Neuronal stem cell (in vitro differentiated cells): ENCODE results near the gene MBLAC2.

Source experiments
- DNase-seq: peaks from one replicate; pipeline ENCODE4 v3.0.0-alpha.2; 2013; ENCODE audit warnings: low spot score
- H2AFZ ChIP-seq: one replicate; pipeline ENCODE4 v1.6.1; 2013; ENCODE audit warnings: mild to moderate bottlenecking, low read length, inconsistent platforms
- H2AK5ac ChIP-seq: 2 replicates; pipeline ENCODE4 v1.6.1; 2013; ENCODE audit warnings: low read depth, mild to moderate bottlenecking, inconsistent platforms, low read length, moderate library complexity, mixed read lengths
- H2BK120ac ChIP-seq: 2 replicates; pipeline ENCODE4 v1.6.1; 2013; ENCODE audit warnings: low read depth, mild to moderate bottlenecking, inconsistent platforms, low read length, moderate library complexity, mixed read lengths
- H2BK12ac ChIP-seq: one replicate; pipeline ENCODE4 v1.6.1; 2013; ENCODE audit warnings: low read length, inconsistent platforms
- H2BK15ac ChIP-seq: 2 replicates; pipeline ENCODE4 v1.6.1; 2013; ENCODE audit warnings: mild to moderate bottlenecking, low read length, inconsistent platforms, mixed read lengths
- H2BK5ac ChIP-seq: one replicate; pipeline ENCODE4 v1.6.1; 2013; ENCODE audit warnings: inconsistent platforms, mild to moderate bottlenecking, low read length, moderate library complexity
- H3K14ac ChIP-seq: one replicate; pipeline ENCODE4 v1.6.1; 2013; ENCODE audit warnings: low read length, inconsistent platforms
- H3K18ac ChIP-seq: 2 replicates; pipeline ENCODE4 v1.6.1; 2013; ENCODE audit warnings: low read length, inconsistent platforms
- H3K23ac ChIP-seq: 2 replicates; pipeline ENCODE4 v1.6.1; 2013; ENCODE audit warnings: low read depth, mild to moderate bottlenecking, mixed read lengths, low read length, inconsistent platforms; ENCODE audit not compliant: poor library complexity
- H3K27ac ChIP-seq: replicated peaks from 3 replicates; pipeline ENCODE4 v1.5.1; 2013; ENCODE audit warnings: low read length, inconsistent platforms
- H3K27me3 ChIP-seq, 3 experiments: 2 replicates each; pipeline ENCODE4 v1.6.1; 2013; ENCODE audit warnings: low read length in 3 of 3, mild to moderate bottlenecking in 2 of 3, inconsistent platforms in 1 of 3, low read depth in 1 of 3, mixed read lengths in 1 of 3, moderate library complexity in 1 of 3; ENCODE audit not compliant: control insufficient read depth in 3 of 3, insufficient read depth in 3 of 3
- H3K36me3 ChIP-seq, 2 donors: replicated peaks in 1 of 2; 2 replicates each; pipeline ENCODE4 v1.6.1; 2013; ENCODE audit warnings: low read length in 2 of 2; ENCODE audit not compliant: control insufficient read depth in 2 of 2, insufficient read depth in 2 of 2
- H3K4ac ChIP-seq: 2 replicates; pipeline ENCODE4 v1.6.1; 2013; ENCODE audit warnings: inconsistent platforms, mild to moderate bottlenecking, low read length, moderate library complexity
- H3K4me1 ChIP-seq, 2 donors: 1 replicate in 1 of 2; 2 replicates in 1 of 2; pipeline ENCODE4 v1.6.1; 2013; ENCODE audit warnings: low read length in 2 of 2, low read depth in 1 of 2; ENCODE audit not compliant: control insufficient read depth in 2 of 2, insufficient read depth in 1 of 2
- H3K4me2 ChIP-seq: one replicate; pipeline ENCODE4 v1.6.1; 2013; ENCODE audit warnings: mild to moderate bottlenecking, low read length, inconsistent platforms; ENCODE audit not compliant: insufficient read depth, poor library complexity, severe bottlenecking
- H3K4me3 ChIP-seq, 2 donors: 2 replicates each; pipeline ENCODE4 v1.5.1; 2013; ENCODE audit warnings: low read length in 2 of 2, mild to moderate bottlenecking in 2 of 2, inconsistent platforms in 1 of 2, moderate library complexity in 1 of 2
- H3K79me1 ChIP-seq: one replicate; pipeline ENCODE4 v1.6.1; 2013; ENCODE audit warnings: low read depth, mild to moderate bottlenecking, inconsistent platforms, low read length, moderate library complexity
- H3K9ac ChIP-seq: one replicate; pipeline ENCODE4 v1.6.1; 2013; ENCODE audit warnings: mild to moderate bottlenecking, low read depth, low read length, inconsistent platforms; ENCODE audit not compliant: poor library complexity
- H3K9me3 ChIP-seq, 2 donors: replicated peaks in 1 of 2; 2 replicates each; pipeline versions ENCODE3 to v1.6.1; 2013; ENCODE audit warnings: low read length in 2 of 2, mild to moderate bottlenecking in 2 of 2, inconsistent platforms in 1 of 2, low read depth in 1 of 2, mixed read lengths in 1 of 2, moderate library complexity in 1 of 2; ENCODE audit not compliant: control insufficient read depth in 2 of 2, insufficient read depth in 1 of 2
- H4K8ac ChIP-seq: one replicate; pipeline ENCODE4 v1.6.1; 2013; ENCODE audit warnings: low read depth, mild to moderate bottlenecking, inconsistent platforms, low read length, moderate library complexity
- H4K91ac ChIP-seq: one replicate; pipeline ENCODE4 v1.6.1; 2013; ENCODE audit warnings: low read length, low read depth, mild to moderate bottlenecking, inconsistent platforms; ENCODE audit not compliant: poor library complexity
- WGBS, 2 donors: extraction: QIAGEN DNeasy Blood & Tissue Kit; methylation state at CpG; one replicate each; pipeline ENCODE4 v1.1.7; 2013; ENCODE audit warnings: missing lambda C conversion rate in 2 of 2, mixed read lengths in 1 of 2; ENCODE audit not compliant: insufficient read length in 2 of 2, insufficient replicate concordance in 1 of 2; ENCODE audit errors: extremely low coverage in 2 of 2; 5-methylcytosine and 5-hydroxymethylcytosine counted together

The MBLAC2 gene

GRCh38 chr5:90495146-90495545 lies 20.6 kb upstream of the MBLAC2 start:
- H2AK5ac ChIP-seq = no peak overlapping the region
- H3K27ac ChIP-seq = no peak overlapping the region
- no peak overlapping the region for H3K4me2 ChIP-seq
- no peak overlapping the region for H3K18ac ChIP-seq
- no peak overlapping the region for H4K8ac ChIP-seq
- no peak overlapping the region for H3K23ac ChIP-seq
- no CpG with 5 or more reads among the region's 1 CpG for WGBS, 2 donors
- no peaks in the 10 kb centered on the region for H3K27me3 ChIP-seq
- H3K14ac ChIP-seq = no peak overlapping the region
- peaks cover 0 to 3% of the 10 kb centered on the region in 2 donors for H3K9me3 ChIP-seq
- peaks cover 0 to 3% of the 10 kb centered on the region in 2 donors for H3K36me3 ChIP-seq
- no peak overlapping the region for H4K91ac ChIP-seq
- H3K79me1 ChIP-seq = no peaks in the 10 kb centered on the region
- H2BK120ac ChIP-seq = no peak overlapping the region
- H2AFZ ChIP-seq = no peak overlapping the region
- no peaks in the 10 kb centered on the region for H3K4me1 ChIP-seq
- no peak for DNase-seq
- H3K4me3 ChIP-seq = no peak overlapping the region
- H2BK5ac ChIP-seq = no peak overlapping the region
- no peak overlapping the region for H3K9ac ChIP-seq
- H3K4ac ChIP-seq = no peak overlapping the region
- H2BK15ac ChIP-seq = no peak overlapping the region
- no peak overlapping the region for H2BK12ac ChIP-seq

- Histone ChIP-seq H3K36me3 (peaks cover 0 to 3% of the 10 kb centered on the region in 2 donors), H2AK5ac (no peak overlapping the region), H3K4me1 (no peaks in the 10 kb centered on the region), H3K27ac (no peak overlapping the region), H3K9ac (no peak overlapping the region), H2BK12ac (no peak overlapping the region), H4K91ac (no peak overlapping the region), H2BK120ac (no peak overlapping the region), H2AFZ (no peak overlapping the region), H4K8ac (no peak overlapping the region), H3K27me3 (no peaks in the 10 kb centered on the region), H3K14ac (no peak overlapping the region), H3K18ac (no peak overlapping the region), H3K9me3 (peaks cover 0 to 3% of the 10 kb centered on the region in 2 donors), H3K4me3 (no peak overlapping the region), H3K4ac (no peak overlapping the region), H3K4me2 (no peak overlapping the region), H3K23ac (no peak overlapping the region), H3K79me1 (no peaks in the 10 kb centered on the region), H2BK5ac (no peak overlapping the region), H2BK15ac (no peak overlapping the region)
- no peak for DNase-seq
These were observed 19.5 kb upstream of the MBLAC2 start for GRCh38 chr5:90494043-90494442.

GRCh38 chr5:90488791-90489190 lies 14.2 kb upstream of the MBLAC2 start:
- no CpG with 5 or more reads among the region's 2 CpGs for WGBS, 2 donors

GRCh38 chr5:90484540-90484939 lies 10.0 kb upstream of the MBLAC2 start:
- H3K36me3 ChIP-seq = peaks cover 0 to 15% of the 10 kb centered on the region in 2 donors
- no peak for DNase-seq
- H3K9me3 ChIP-seq = no peaks in the 10 kb centered on the region
- H3K14ac ChIP-seq = no peak overlapping the region
- no CpG with 5 or more reads among the region's 3 CpGs for WGBS, 2 donors
- no peak overlapping the region for H2BK12ac ChIP-seq
- no peak overlapping the region for H3K4ac ChIP-seq
- no peak overlapping the region for H2BK5ac ChIP-seq
- no peak overlapping the region for H2BK15ac ChIP-seq
- no peak overlapping the region for H3K23ac ChIP-seq
- no peak overlapping the region for H3K18ac ChIP-seq
- no peaks in the 10 kb centered on the region for H3K27me3 ChIP-seq
- no peak overlapping the region for H4K91ac ChIP-seq
- H2BK120ac ChIP-seq = no peak overlapping the region
- no peak overlapping the region for H4K8ac ChIP-seq
- no peak overlapping the region for H3K27ac ChIP-seq
- H3K79me1 ChIP-seq = no peaks in the 10 kb centered on the region
- no peak overlapping the region for H3K4me3 ChIP-seq
- H3K4me1 ChIP-seq = peaks cover 0 to 3% of the 10 kb centered on the region in 2 donors
- no peak overlapping the region for H3K9ac ChIP-seq
- no peak overlapping the region for H2AK5ac ChIP-seq
- H2AFZ ChIP-seq = no peak overlapping the region
- no peak overlapping the region for H3K4me2 ChIP-seq

More at GRCh38 chr5:90488791-90489190, 14.2 kb upstream of the MBLAC2 start:
- no peak overlapping the region for H2BK15ac ChIP-seq
- no peak overlapping the region for H3K23ac ChIP-seq
- peaks cover 0 to 18% of the 10 kb centered on the region in 2 donors for H3K36me3 ChIP-seq
- DNase-seq = no peak
- no peak overlapping the region for H2BK12ac ChIP-seq
- no peaks in the 10 kb centered on the region for H3K9me3 ChIP-seq
- no peak overlapping the region for H3K4ac ChIP-seq
- H2AFZ ChIP-seq = no peak overlapping the region
- H3K4me3 ChIP-seq = no peak overlapping the region
- H2BK5ac ChIP-seq = no peak overlapping the region
- no peak overlapping the region for H2AK5ac ChIP-seq
- H3K9ac ChIP-seq = no peak overlapping the region
- no peak overlapping the region for H3K27ac ChIP-seq
- H4K91ac ChIP-seq = no peak overlapping the region
- no peak overlapping the region for H3K18ac ChIP-seq
- no peak overlapping the region for H4K8ac ChIP-seq
- H3K4me1 ChIP-seq = peaks cover 0 to 3% of the 10 kb centered on the region in 2 donors
- no peaks in the 10 kb centered on the region for H3K27me3 ChIP-seq
- H3K4me2 ChIP-seq = no peak overlapping the region
- no peak overlapping the region for H3K14ac ChIP-seq
- no peak overlapping the region for H2BK120ac ChIP-seq
- no peaks in the 10 kb centered on the region for H3K79me1 ChIP-seq
